DOHH2 (cell line): ENCODE results near the gene TTYH2.

Experiments
- H3F3A ChIP-seq: fragments of 200-600 bp; sonication (generic), shearing (Covaris generic); 2 replicates; pipeline ENCODE4 v1.6.0; 2016; ENCODE audit warnings: antibody characterized with exemption, mild to moderate bottlenecking; ENCODE audit not compliant: control insufficient read depth, insufficient read depth
- H3K27ac ChIP-seq: fragments of 200-600 bp; sonication (generic); 2 replicates; pipeline ENCODE4 v1.5.1; 2014; ENCODE audit warnings: low read depth, mild to moderate bottlenecking, low read length, moderate library complexity
- H3K27me3 ChIP-seq: fragments of 200-600 bp; sonication (generic); 2 replicates; pipeline ENCODE4 v1.6.1; 2014; ENCODE audit warnings: mild to moderate bottlenecking, low read length, mixed read lengths; ENCODE audit not compliant: control insufficient read depth
- H3K36me3 ChIP-seq: fragments of 200-600 bp; sonication (generic); 2 replicates; pipeline ENCODE4 v1.6.1; 2014; ENCODE audit warnings: mild to moderate bottlenecking, low read length, moderate library complexity, mixed read lengths; ENCODE audit not compliant: control insufficient read depth
- H3K4me1 ChIP-seq: fragments of 200-600 bp; sonication (generic); 2 replicates; pipeline ENCODE4 v1.6.1; 2014; ENCODE audit warnings: mild to moderate bottlenecking, low read length, mixed read lengths; ENCODE audit not compliant: control insufficient read depth
- H3K4me2 ChIP-seq: fragments of 200-600 bp; sonication (generic); 2 replicates; pipeline ENCODE4 v1.6.0; 2014; ENCODE audit warnings: mild to moderate bottlenecking, low read length, moderate library complexity
- H3K4me3 ChIP-seq: fragments of 200-600 bp; sonication (generic); 2 replicates; pipeline ENCODE4 v1.5.1; 2014; ENCODE audit warnings: mild to moderate bottlenecking, low read length, mixed read lengths
- H3K79me2 ChIP-seq: fragments of 200-600 bp; sonication (generic); 2 replicates; pipeline ENCODE4 v1.6.1; 2014; ENCODE audit warnings: mild to moderate bottlenecking, low read length, mixed read lengths; ENCODE audit not compliant: control insufficient read depth
- H3K9me2 ChIP-seq: fragments of 200-600 bp; sonication (generic); replicated peaks from 2 replicates; pipeline ENCODE4 v1.6.1; 2014; ENCODE audit warnings: mild to moderate bottlenecking, low read length, mixed read lengths; ENCODE audit not compliant: control insufficient read depth
- H3K9me3 ChIP-seq: fragments of 200-600 bp; sonication (generic); 2 replicates; pipeline ENCODE4 v1.6.1; 2014; ENCODE audit warnings: antibody characterized with exemption, low read length, mixed read lengths; ENCODE audit not compliant: control insufficient read depth, insufficient read depth
- H4K20me1 ChIP-seq: fragments of 200-600 bp; sonication (generic); 2 replicates; pipeline ENCODE4 v1.6.0; 2014; ENCODE audit warnings: low read depth, mild to moderate bottlenecking, antibody characterized with exemption, low read length, moderate library complexity; ENCODE audit not compliant: control insufficient read depth, insufficient read depth
- CTCF ChIP-seq: fragments of 200-600 bp; sonication (generic); IDR thresholded peaks from one replicate; pipeline ENCODE4 v1.5.1; 2014; ENCODE audit warnings: antibody characterized with exemption, mild to moderate bottlenecking, low read depth, low read length; ENCODE audit not compliant: poor library complexity, severe bottlenecking
- EZH2phosphoT487 ChIP-seq: fragments of 200-600 bp; sonication (generic); IDR thresholded peaks from 2 replicates; pipeline ENCODE4 v1.6.1; 2017; ENCODE audit warnings: borderline replicate concordance, mild to moderate bottlenecking, antibody characterized with exemption, low read length, moderate library complexity, mixed read lengths

TTYH2 gene

GRCh38 chr17:74180336-74180735 lies 33.0 kb upstream of the TTYH2 start:
- no peaks in the 10 kb centered on the region for H3K79me2 ChIP-seq
- no peaks in the 10 kb centered on the region for H3K36me3 ChIP-seq
- TF ChIP-seq EZH2phosphoT487 = no peak
- no peak for TF ChIP-seq CTCF
- peaks cover 5% of the 10 kb centered on the region for H3K4me1 ChIP-seq
- no peaks in the 10 kb centered on the region for H3F3A ChIP-seq
- no peak overlapping the region for H3K4me3 ChIP-seq
- no peaks in the 10 kb centered on the region for H3K9me3 ChIP-seq
- H3K27ac ChIP-seq = no peak overlapping the region
- no peaks in the 10 kb centered on the region for H4K20me1 ChIP-seq
- H3K27me3 ChIP-seq = peaks cover 2% of the 10 kb centered on the region; the same call in 1 of the 2 replicates
- H3K4me2 ChIP-seq = no peak overlapping the region
- H3K9me2 ChIP-seq = no peaks in the 10 kb centered on the region

- Histone ChIP-seq H3K4me1 (no peaks in the 10 kb centered on the region), H3K79me2 (no peaks in the 10 kb centered on the region), H3K27me3 (peaks cover 2% of the 10 kb centered on the region; the same call in 1 of the 2 replicates), H3K36me3 (no peaks in the 10 kb centered on the region), H3K9me2 (no peaks in the 10 kb centered on the region), H4K20me1 (no peaks in the 10 kb centered on the region), H3K9me3 (no peaks in the 10 kb centered on the region), H3K27ac (no peak overlapping the region), H3F3A (no peaks in the 10 kb centered on the region), H3K4me2 (no peak overlapping the region), H3K4me3 (no peak overlapping the region)
- no peak for TF ChIP-seq CTCF
- TF ChIP-seq EZH2phosphoT487 = no peak
These were observed 32.0 kb upstream of the TTYH2 start for GRCh38 chr17:74181341-74181740.

- Histone ChIP-seq H3K9me3 (no peaks in the 10 kb centered on the region), H3K79me2 (no peaks in the 10 kb centered on the region), H3K4me3 (no peak overlapping the region), H3F3A (no peaks in the 10 kb centered on the region), H3K36me3 (no peaks in the 10 kb centered on the region), H3K9me2 (no peaks in the 10 kb centered on the region), H3K4me1 (no peaks in the 10 kb centered on the region), H3K4me2 (no peak overlapping the region), H3K27ac (no peak overlapping the region), H3K27me3 (peaks cover 2% of the 10 kb centered on the region; the same call in 1 of the 2 replicates), H4K20me1 (no peaks in the 10 kb centered on the region)
- TF ChIP-seq CTCF = no peak
- TF ChIP-seq EZH2phosphoT487 = no peak
These were observed 31.2 kb upstream of the TTYH2 start for GRCh38 chr17:74182041-74182723.
